HUES64 (cell line): ENCODE measurements around the gene ARL15.

ENCODE experiments used
- H3K27ac ChIP-seq: 2 replicates; pipeline ENCODE4 v1.7.0; 2013; ENCODE audit warnings: low read depth, low read length, inconsistent platforms
- H3K27me3 ChIP-seq: 2 replicates; pipeline ENCODE4 v1.6.1; 2013; ENCODE audit warnings: mild to moderate bottlenecking, low read length; ENCODE audit not compliant: insufficient read depth
- H3K36me3 ChIP-seq: 2 replicates; pipeline ENCODE4 v1.6.1; 2013; ENCODE audit warnings: mild to moderate bottlenecking, low read length; ENCODE audit not compliant: insufficient read depth
- H3K4me1 ChIP-seq: 2 replicates; pipeline ENCODE4 v1.6.1; 2013; ENCODE audit warnings: mild to moderate bottlenecking, low read length, moderate library complexity; ENCODE audit not compliant: insufficient read depth
- H3K4me3 ChIP-seq: 2 replicates; pipeline ENCODE4 v1.5.1; 2013; ENCODE audit warnings: mild to moderate bottlenecking, low read length, moderate library complexity
- H3K9ac ChIP-seq: 2 replicates; pipeline ENCODE4 v1.6.1; 2013; ENCODE audit warnings: mild to moderate bottlenecking, low read depth, low read length
- H3K9me3 ChIP-seq: 2 replicates; pipeline ENCODE4 v1.6.1; 2013; ENCODE audit warnings: low read depth, low read length; ENCODE audit not compliant: insufficient read depth
- WGBS: fragments of 150-250, 120-280 bp; methylation state at CpG from one replicate; pipeline ENCODE4 v1.1.7; 2013; ENCODE audit warnings: missing lambda C conversion rate; 5-methylcytosine and 5-hydroxymethylcytosine counted together

The ARL15 gene

DNA sequence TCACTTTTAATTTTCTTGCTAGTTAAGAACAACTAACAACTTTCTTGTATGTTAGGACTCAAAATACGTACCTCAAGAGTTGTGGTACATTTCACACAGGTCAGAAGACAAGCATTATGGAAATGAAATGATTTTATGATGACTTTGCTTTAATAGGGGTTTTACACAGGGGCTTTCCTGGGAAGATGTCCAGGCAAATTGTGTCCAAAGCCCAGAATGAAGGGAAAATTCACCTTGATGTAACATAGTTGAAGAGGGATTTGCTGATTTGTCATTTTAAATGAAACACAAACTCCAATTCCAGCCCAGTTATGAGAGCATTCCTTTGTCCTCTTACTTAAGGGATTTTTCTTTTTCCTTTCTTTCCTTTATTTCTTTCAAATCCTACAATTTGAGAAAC lies 89.2 kb downstream of the ARL15 start:
- 93% methylated on average over 1 of the region's 1 CpG for WGBS
- Histone ChIP-seq H3K4me1 (peaks cover 21% of the 10 kb centered on the region), H3K27me3 (no peaks in the 10 kb centered on the region), H3K27ac (no peak overlapping the region), H3K9me3 (no peaks in the 10 kb centered on the region), H3K4me3 (no peak overlapping the region), H3K9ac (no peak overlapping the region), H3K36me3 (no peaks in the 10 kb centered on the region)

DNA sequence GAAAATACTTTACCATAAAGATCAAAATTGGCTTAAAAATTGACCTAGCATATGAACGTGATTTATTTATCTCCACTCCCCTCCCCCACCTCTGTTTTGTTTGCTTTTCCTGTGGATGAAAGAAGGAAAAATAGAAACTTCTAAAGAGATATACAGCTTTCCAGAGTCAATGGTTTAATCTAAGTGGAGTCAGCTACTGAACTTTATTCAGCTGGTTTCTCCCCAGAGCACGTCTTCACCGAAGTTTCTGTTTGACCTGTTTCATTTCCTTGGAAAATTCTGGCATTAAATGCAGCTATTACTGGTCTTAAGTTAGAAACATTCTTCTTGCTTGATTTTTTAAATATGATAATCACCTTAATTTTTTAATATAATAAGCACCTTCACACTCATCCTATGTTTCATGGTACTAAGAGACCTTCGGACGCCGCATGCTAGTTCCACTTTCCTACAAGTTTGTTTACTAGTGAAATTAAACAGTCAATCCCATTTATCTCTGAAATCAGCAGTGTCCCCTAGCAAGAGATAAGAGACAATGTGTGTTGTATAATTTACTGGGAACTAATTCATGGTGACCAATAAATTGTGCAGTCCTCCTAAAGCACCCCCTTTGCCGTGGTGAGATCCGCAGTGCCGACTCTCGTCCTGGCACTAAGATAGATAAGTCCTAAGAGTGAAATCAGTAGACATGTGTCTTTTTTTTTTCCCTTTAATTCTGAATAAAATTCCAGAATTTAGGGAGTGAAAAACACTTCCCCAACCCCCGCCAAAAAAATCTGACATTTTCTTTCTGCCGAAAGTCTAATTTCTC lies 89.9 kb downstream of the ARL15 start:
- Histone ChIP-seq H3K27me3 (no peaks in the 10 kb centered on the region), H3K9me3 (no peaks in the 10 kb centered on the region), H3K9ac (no peak overlapping the region), H3K36me3 (no peaks in the 10 kb centered on the region), H3K4me1 (peaks cover 28% of the 10 kb centered on the region), H3K4me3 (no peak overlapping the region), H3K27ac (no peak overlapping the region)
- WGBS = 91% methylated on average over 11 of the region's 12 CpGs

DNA sequence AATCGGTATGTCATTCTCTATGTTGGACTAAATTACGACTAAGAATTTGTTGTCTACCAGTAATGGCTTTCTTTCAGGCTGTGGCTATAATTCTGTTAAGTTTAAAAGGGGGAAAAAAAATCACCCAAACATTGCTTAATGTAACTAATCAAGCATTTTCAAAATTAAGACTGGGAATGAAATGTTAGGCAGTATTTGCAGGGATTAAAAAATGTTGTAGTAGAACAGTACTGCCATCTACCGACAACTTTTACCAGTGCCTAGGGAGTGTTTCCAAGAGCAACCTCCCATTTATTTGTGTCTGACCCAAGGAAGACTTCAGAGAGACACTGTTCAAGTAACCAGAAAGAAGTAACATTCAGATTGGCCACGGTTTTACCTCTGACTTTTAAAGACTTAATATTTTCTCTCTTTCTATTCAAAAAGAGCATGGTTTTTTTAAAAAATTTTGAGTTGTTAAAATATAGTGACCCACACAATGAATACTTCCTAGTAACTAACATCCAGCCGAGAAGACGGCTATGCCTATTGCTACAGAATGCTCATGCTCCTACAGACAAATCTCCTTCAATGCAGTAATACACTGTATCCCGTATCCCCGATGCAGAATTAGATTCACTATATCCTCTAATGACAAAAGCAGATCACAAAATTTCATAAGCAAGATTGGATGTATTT lies 92.4 kb downstream of the ARL15 start:
- H3K27ac ChIP-seq = no peak overlapping the region
- H3K36me3 ChIP-seq = no peaks in the 10 kb centered on the region
- 50% methylated on average over 6 of the region's 8 CpGs for WGBS
- no peak overlapping the region for H3K4me3 ChIP-seq
- H3K9me3 ChIP-seq = no peaks in the 10 kb centered on the region
- no peaks in the 10 kb centered on the region for H3K27me3 ChIP-seq
- no peak overlapping the region for H3K9ac ChIP-seq
- H3K4me1 ChIP-seq = peaks cover 52% of the 10 kb centered on the region

DNA sequence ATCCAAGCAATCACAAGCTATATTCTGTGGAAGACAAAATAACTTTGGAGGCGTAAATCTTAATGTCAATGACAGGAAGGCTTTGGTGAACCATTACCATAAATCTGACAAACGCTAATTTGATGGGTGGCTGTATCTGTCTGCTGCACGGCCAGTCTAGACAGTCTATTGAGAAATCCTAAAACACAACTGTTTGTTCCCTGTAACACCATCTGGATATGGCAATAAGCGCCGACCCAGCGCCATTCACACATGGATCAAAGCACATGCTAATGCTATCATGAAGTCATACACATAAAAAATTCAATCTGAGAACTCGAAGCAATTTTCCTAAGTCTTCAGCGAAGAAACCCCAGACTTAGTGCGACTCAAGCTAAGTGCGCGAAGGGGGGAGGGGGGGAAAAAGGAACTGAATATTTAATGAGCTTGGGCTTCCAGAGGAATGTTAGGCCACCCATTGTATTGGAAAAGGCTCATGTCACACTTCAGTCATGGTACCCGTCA lies 95.1 kb downstream of the ARL15 start:
- H3K9ac ChIP-seq = peak overlapping the region; percentile 9; the same call in 1 of the 2 replicates
- no peaks in the 10 kb centered on the region for H3K27me3 ChIP-seq
- H3K4me1 ChIP-seq = peaks cover 62% of the 10 kb centered on the region
- H3K36me3 ChIP-seq = no peaks in the 10 kb centered on the region
- peak overlapping the region; percentile 5; the same call in 1 of the 2 replicates for H3K4me3 ChIP-seq
- H3K9me3 ChIP-seq = no peaks in the 10 kb centered on the region
- H3K27ac ChIP-seq = peak overlapping the region; percentile 53; the same call in 1 of the 2 replicates
- WGBS = 30% methylated on average over 12 of the region's 12 CpGs

DNA sequence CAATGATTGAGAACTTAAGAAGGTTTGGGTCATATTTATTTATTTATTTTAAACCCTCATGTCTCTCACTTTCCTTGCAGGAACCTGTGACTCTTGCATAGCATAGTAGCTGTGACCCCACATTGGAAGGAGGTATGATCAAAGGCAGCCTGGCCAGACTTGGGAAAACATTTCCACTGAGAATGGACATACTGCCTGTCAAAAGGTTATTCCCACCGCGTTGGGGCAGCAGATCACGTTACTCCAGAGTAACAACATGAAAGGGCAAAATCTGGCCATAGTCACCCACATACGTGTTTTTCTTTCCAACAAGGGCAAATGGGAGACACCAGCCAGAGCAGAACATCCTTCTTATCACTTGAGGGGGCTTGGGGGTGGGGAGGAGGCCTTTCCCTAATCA lies 95.7 kb downstream of the ARL15 start:
- Histone ChIP-seq H3K27me3 (no peaks in the 10 kb centered on the region), H3K4me1 (peaks cover 61% of the 10 kb centered on the region), H3K27ac (no peak overlapping the region), H3K9me3 (no peaks in the 10 kb centered on the region), H3K4me3 (no peak overlapping the region), H3K9ac (no peak overlapping the region), H3K36me3 (no peaks in the 10 kb centered on the region)
- WGBS = 71% methylated on average over 4 of the region's 4 CpGs

DNA sequence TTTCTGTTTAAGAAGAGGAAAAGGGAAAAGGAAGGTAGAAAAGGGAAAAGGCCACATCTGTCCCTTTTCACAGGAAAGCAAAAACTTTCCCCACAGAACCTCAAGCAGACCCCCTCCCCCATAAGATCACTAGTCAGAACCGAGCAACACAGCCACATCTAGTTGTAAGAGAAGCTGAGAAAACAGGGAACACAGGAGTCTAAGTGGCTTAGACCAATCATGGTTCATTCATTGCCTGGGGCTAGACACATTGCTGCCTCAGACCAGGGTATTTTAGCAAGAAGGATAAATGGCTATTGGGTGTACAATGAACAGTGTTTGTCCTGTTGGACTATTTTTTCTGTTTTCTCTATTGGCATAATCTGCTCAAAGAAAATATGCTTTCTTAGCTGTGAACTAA lies 98.0 kb downstream of the ARL15 start:
- H3K27ac ChIP-seq = no peak overlapping the region
- no peaks in the 10 kb centered on the region for H3K36me3 ChIP-seq
- H3K27me3 ChIP-seq = no peaks in the 10 kb centered on the region
- H3K9me3 ChIP-seq = no peaks in the 10 kb centered on the region
- H3K9ac ChIP-seq = no peak overlapping the region
- H3K4me3 ChIP-seq = no peak overlapping the region
- H3K4me1 ChIP-seq = peaks cover 65% of the 10 kb centered on the region
- WGBS = 90% methylated on average over 1 of the region's 1 CpG

DNA sequence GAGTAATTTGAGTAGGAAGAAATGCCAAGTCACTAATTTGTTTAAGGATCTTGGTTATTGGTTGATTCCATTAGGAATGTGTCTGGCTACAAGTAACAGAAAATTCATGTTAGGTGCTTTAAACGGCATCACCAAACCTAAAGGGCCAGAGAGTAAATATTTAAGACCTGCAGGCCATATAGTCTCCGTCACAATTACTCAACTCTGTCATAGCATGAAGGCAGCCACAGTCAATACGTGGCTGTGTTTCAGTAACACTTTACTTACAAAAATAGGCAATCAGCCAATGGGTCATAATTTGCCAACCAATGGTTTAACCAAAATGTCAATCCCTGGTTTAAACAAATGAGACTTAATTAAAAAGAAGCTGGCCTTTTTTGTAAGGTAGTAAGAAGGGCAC lies 98.5 kb downstream of the ARL15 start:
- H3K9ac ChIP-seq = no peak overlapping the region
- H3K27me3 ChIP-seq = no peaks in the 10 kb centered on the region
- H3K27ac ChIP-seq = no peak overlapping the region
- 80% methylated on average over 3 of the region's 3 CpGs for WGBS
- no peaks in the 10 kb centered on the region for H3K36me3 ChIP-seq
- peaks cover 63% of the 10 kb centered on the region for H3K4me1 ChIP-seq
- H3K9me3 ChIP-seq = no peaks in the 10 kb centered on the region
- H3K4me3 ChIP-seq = no peak overlapping the region

DNA sequence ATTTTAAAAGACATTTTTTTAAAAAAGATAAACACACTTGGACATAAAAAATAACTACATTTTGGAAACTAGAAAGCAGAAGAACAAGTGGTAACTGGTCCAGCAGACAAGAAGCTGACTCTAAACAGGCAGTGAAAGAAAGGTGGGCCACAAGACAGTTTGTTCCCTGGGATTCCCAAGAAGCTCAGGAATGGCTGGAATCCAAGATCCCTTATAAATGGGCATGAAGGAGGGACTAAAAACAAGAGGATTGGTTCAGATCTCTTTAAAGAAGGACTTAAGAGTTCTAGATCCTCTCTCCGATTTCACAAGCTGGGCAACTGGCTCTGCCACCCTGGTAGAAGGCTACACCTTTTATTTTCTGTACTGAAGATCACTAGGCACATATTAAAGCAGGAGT lies 102.8 kb downstream of the ARL15 start:
- H3K9ac ChIP-seq = peak overlapping the region; percentile 25; the same call in 1 of the 2 replicates
- H3K4me3 ChIP-seq = no peak overlapping the region
- H3K27ac ChIP-seq = peak overlapping the region; percentile 32; the same call in 1 of the 2 replicates
- H3K36me3 ChIP-seq = no peaks in the 10 kb centered on the region
- WGBS = 95% methylated on average over 1 of the region's 1 CpG
- no peaks in the 10 kb centered on the region for H3K27me3 ChIP-seq
- peaks cover 20% of the 10 kb centered on the region for H3K4me1 ChIP-seq
- peaks cover 3% of the 10 kb centered on the region; the same call in 1 of the 2 replicates for H3K9me3 ChIP-seq

DNA sequence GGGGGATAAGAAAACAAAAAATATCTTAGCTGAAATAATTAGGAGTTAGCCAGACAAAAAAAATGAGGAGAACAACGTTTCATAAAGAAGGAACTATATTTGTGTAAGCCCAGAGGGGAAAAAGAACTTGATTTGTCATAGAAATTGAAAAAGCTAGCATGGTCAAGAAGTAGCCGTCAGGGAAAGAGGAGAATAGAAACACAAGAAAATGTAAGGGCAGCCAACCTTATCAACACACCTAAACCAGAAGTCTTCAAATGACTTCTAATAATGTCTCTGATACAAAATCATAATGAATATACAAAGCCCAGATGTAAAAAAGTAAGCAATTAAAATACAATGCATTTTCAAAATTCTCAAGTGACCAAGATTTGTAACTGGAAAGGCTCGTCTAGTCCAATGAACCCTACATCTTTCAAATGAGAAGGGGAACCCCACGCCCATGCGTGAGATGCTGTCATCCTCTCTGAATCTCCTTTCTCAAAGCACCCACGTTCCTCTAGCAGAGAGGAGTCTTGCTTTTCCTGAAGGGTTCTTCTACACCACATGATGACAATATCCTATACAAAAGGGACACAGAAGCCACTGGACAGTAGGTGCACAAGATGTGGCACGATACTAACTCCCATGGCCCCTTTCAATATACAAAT lies 103.7 kb downstream of the ARL15 start:
- WGBS = 95% methylated on average over 6 of the region's 7 CpGs
- Histone ChIP-seq H3K36me3 (no peaks in the 10 kb centered on the region), H3K27ac (no peak overlapping the region; the same call in 1 of the 2 replicates), H3K4me3 (no peak overlapping the region), H3K9me3 (peaks cover 9% of the 10 kb centered on the region; the same call in 1 of the 2 replicates), H3K27me3 (no peaks in the 10 kb centered on the region), H3K4me1 (peaks cover 16% of the 10 kb centered on the region), H3K9ac (no peak overlapping the region)

DNA sequence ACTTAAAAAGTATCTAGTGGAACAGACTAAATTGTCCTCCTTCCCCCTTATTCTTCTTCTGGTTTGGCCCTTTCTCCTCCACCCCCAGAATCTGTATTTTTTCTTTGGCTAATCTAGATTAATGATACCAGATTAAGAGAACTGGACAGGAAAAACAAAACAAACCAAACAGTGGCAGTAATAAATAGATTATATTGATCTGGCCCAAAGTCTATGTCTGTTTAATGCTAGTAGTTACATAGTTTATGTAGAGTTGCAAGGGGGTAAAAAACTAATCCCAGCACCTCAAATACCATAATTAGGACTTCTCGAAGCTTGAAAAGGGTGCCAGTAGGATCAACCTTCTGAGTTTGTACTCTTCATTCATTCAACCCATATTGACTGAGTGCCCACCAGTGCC lies 104.5 kb downstream of the ARL15 start:
- H3K4me3 ChIP-seq = no peak overlapping the region
- H3K36me3 ChIP-seq = no peaks in the 10 kb centered on the region
- peaks cover 9% of the 10 kb centered on the region; the same call in 1 of the 2 replicates for H3K9me3 ChIP-seq
- H3K27ac ChIP-seq = no peak overlapping the region
- WGBS = 83% methylated on average over 1 of the region's 1 CpG
- H3K9ac ChIP-seq = no peak overlapping the region
- H3K4me1 ChIP-seq = peaks cover 16% of the 10 kb centered on the region
- H3K27me3 ChIP-seq = no peaks in the 10 kb centered on the region

DNA sequence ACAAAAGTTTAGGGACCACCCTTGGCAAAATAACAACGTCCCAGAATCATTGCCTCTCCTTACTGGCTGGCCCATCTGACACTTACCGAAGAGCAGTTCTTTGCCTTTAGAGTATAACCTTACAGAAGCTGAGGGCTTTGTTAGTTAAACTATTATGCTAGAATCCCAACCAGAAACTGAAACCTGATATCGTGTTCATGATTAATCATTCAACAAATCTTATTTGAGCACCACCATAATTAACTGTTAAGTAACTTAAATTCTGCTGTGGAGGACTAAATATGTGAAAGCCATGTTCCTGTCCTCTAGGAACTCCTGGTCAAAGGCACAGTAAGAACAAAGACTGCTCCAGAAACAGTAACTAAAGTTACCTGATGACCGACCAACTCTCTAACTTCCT lies 104.9 kb downstream of the ARL15 start:
- no peak overlapping the region for H3K27ac ChIP-seq
- H3K27me3 ChIP-seq = no peaks in the 10 kb centered on the region
- WGBS = 90% methylated on average over 4 of the region's 4 CpGs
- peaks cover 11% of the 10 kb centered on the region for H3K4me1 ChIP-seq
- no peak overlapping the region for H3K4me3 ChIP-seq
- H3K9ac ChIP-seq = no peak overlapping the region
- no peaks in the 10 kb centered on the region for H3K36me3 ChIP-seq
- H3K9me3 ChIP-seq = peaks cover 9% of the 10 kb centered on the region; the same call in 1 of the 2 replicates
